ENCODE measurements around the gene AJM1. TPM values are rescaled to one million over a fixed set of nuclear protein-coding genes. Genes with fewer than 3 reads are reported as not detected.

Gene AJM1
- total RNA-seq, 1 donor from 2014 or later = 1.8 TPM

GRCh38 chr9:136808075-136808805 lies 34.0 kb upstream of the AJM1 start:
- DNase-seq (ENCODE audit: low read depth) = no peak

- DNase-seq (ENCODE audit: low read depth) = peak; percentile 37
These were observed 33.5 kb upstream of the AJM1 start for GRCh38 chr9:136808806-136809158.

GRCh38 chr9:136814725-136815421 lies 27.4 kb upstream of the AJM1 start:
- no peak for DNase-seq (ENCODE audit: low read depth)

GRCh38 chr9:136815422-136815782 lies 26.9 kb upstream of the AJM1 start:
- no peak for DNase-seq (ENCODE audit: low read depth)

GRCh38 chr9:136820971-136821825 lies 21.1 kb upstream of the AJM1 start:
- no peak for DNase-seq (ENCODE audit: low read depth)

- DNase-seq (ENCODE audit: low read depth) = no peak
These were observed 20.3 kb upstream of the AJM1 start for GRCh38 chr9:136821826-136822544.

- no peak for DNase-seq (ENCODE audit: low read depth)
These were observed 18.9 kb upstream of the AJM1 start for GRCh38 chr9:136823136-136824046.

GRCh38 chr9:136824496-136825225 lies 17.6 kb upstream of the AJM1 start:
- no peak for DNase-seq (ENCODE audit: low read depth)

- no peak for DNase-seq (ENCODE audit: low read depth)
These were observed 16.7 kb upstream of the AJM1 start for GRCh38 chr9:136825295-136826187.

GRCh38 chr9:136826188-136826541 lies 16.1 kb upstream of the AJM1 start:
- no peak for DNase-seq (ENCODE audit: low read depth)

GRCh38 chr9:136826703-136827582 lies 15.3 kb upstream of the AJM1 start:
- DNase-seq (ENCODE audit: low read depth) = no peak

GRCh38 chr9:136827794-136828473 lies 14.3 kb upstream of the AJM1 start:
- no peak for DNase-seq (ENCODE audit: low read depth)

GRCh38 chr9:136828474-136829140 lies 13.7 kb upstream of the AJM1 start:
- no peak for DNase-seq (ENCODE audit: low read depth)

GRCh38 chr9:136829412-136829811 lies 12.9 kb upstream of the AJM1 start:
- DNase-seq (ENCODE audit: low read depth) = no peak

GRCh38 chr9:136829981-136830885 lies 12.0 kb upstream of the AJM1 start:
- DNase-seq (ENCODE audit: low read depth) = no peak

All from renal cortical epithelial cell (primary cell).